Measurements from ENCODE around the gene ACTG1.

Gene ACTG1

GRCh38 chr17:81493198-81494038 is 19.2 kb downstream of the ACTG1 start:
- no peak for DNase-seq (ENCODE audit: low read depth in 2 of 2)
- no peak for TF ChIP-seq CTCF (IDR thresholded peaks at IDR 0.05; ENCODE audit: low read depth, low read length)
- H3K4me3 ChIP-seq (replicated peaks in 1 of 2; ENCODE audit: low read depth in 2 of 2, low read length in 2 of 2), result no peak overlapping the region

GRCh38 chr17:81492706-81493105 is 19.9 kb downstream of the ACTG1 start:
- no peak for DNase-seq (ENCODE audit: low read depth in 2 of 2)
- no peak overlapping the region for H3K4me3 ChIP-seq (replicated peaks in 1 of 2; ENCODE audit: low read depth in 2 of 2, low read length in 2 of 2)
- TF ChIP-seq CTCF (IDR thresholded peaks at IDR 0.05; ENCODE audit: low read depth, low read length), result no peak

- H3K4me3 ChIP-seq (replicated peaks in 1 of 2; ENCODE audit: low read depth in 2 of 2, low read length in 2 of 2), result no peak overlapping the region
- no peak for DNase-seq (ENCODE audit: low read depth in 2 of 2)
- TF ChIP-seq CTCF (IDR thresholded peaks at IDR 0.05; ENCODE audit: low read depth, low read length), result no peak
Observed at GRCh38 chr17:81492202-81492601, 20.4 kb downstream of the ACTG1 start.

- TF ChIP-seq CTCF (IDR thresholded peaks at IDR 0.05; ENCODE audit: low read depth, low read length), result no peak
- no peak overlapping the region for H3K4me3 ChIP-seq (replicated peaks in 1 of 2; ENCODE audit: low read depth in 2 of 2, low read length in 2 of 2)
- no peak for DNase-seq (ENCODE audit: low read depth in 2 of 2)
Observed at GRCh38 chr17:81491761-81492160, 20.8 kb downstream of the ACTG1 start.

- no peak for TF ChIP-seq CTCF (IDR thresholded peaks at IDR 0.05; ENCODE audit: low read depth, low read length)
- no peak overlapping the region for H3K4me3 ChIP-seq (replicated peaks in 1 of 2; ENCODE audit: low read depth in 2 of 2, low read length in 2 of 2)
- no peak for DNase-seq (ENCODE audit: low read depth in 2 of 2)
Observed at GRCh38 chr17:81491181-81491581, 21.4 kb downstream of the ACTG1 start.

GRCh38 chr17:81489998-81490992 is 22.3 kb downstream of the ACTG1 start:
- no peak overlapping the region for H3K4me3 ChIP-seq (replicated peaks in 1 of 2; ENCODE audit: low read depth in 2 of 2, low read length in 2 of 2)
- no peak for DNase-seq (ENCODE audit: low read depth in 2 of 2)
- no peak for TF ChIP-seq CTCF (IDR thresholded peaks at IDR 0.05; ENCODE audit: low read depth, low read length)

Measured in cardiac fibroblast (primary cell).